ENCODE data around the gene ATP1B2.

DNA sequence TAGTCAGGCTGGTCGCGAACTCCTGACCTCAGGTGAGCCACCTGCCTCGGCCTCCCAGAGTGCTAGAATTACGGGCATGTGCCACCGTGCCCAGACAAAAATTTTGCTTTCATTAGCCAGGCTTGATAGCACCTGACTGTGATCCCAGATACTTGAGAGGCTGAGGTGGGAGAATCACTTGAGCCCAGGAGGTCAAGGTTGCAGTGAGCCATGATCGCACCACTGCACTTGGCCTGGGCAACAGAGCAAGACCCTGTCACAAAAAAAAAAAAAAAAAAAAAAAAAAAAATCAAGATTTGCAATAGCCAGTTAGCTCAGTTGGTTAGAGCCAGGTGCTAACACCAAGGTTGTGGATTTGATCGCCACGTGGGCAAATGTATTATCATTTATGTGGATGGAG lies 29.9 kb upstream of the ATP1B2 start:
- TF ChIP-seq POLR2A (IDR thresholded peaks at IDR 0.05), result no peak
- TF ChIP-seq, protein P1, sequence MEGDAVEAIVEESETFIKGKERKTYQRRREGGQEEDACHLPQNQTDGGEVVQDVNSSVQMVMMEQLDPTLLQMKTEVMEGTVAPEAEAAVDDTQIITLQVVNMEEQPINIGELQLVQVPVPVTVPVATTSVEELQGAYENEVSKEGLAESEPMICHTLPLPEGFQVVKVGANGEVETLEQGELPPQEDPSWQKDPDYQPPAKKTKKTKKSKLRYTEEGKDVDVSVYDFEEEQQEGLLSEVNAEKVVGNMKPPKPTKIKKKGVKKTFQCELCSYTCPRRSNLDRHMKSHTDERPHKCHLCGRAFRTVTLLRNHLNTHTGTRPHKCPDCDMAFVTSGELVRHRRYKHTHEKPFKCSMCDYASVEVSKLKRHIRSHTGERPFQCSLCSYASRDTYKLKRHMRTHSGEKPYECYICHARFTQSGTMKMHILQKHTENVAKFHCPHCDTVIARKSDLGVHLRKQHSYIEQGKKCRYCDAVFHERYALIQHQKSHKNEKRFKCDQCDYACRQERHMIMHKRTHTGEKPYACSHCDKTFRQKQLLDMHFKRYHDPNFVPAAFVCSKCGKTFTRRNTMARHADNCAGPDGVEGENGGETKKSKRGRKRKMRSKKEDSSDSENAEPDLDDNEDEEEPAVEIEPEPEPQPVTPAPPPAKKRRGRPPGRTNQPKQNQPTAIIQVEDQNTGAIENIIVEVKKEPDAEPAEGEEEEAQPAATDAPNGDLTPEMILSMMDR (IDR thresholded peaks at IDR 0.05), result no peak

Data from uterus (tissue), 2 donors.